ENCODE data around the gene FDXACB1. TPM values are rescaled to one million over a fixed set of nuclear protein-coding genes. Genes with fewer than 3 reads are reported as not detected.
A peak's percentile ranks its signal among the peaks of the same experiment; 100 is the strongest.

Gene FDXACB1
- total RNA-seq, 1 donor from 2014 or later = 1.7 TPM

GRCh38 chr11:111849631-111850030, 29.3 kb downstream of the FDXACB1 start:
- no peak overlapping the region for H3K4me2 ChIP-seq (ENCODE audit: low read length)
- H3K27me3 ChIP-seq (ENCODE audit: insufficient read depth, low read length) = no peaks in the 10 kb centered on the region
- H3K4me1 ChIP-seq (ENCODE audit: insufficient read depth, low read length) = peaks cover 17% of the 10 kb centered on the region
- no peaks in the 10 kb centered on the region for H4K20me1 ChIP-seq (ENCODE audit: insufficient read depth, low read length)
- H3K27ac Mint-ChIP-seq (ENCODE audit: unreplicated experiment) = peak overlapping the region; percentile 4
- H3K9ac ChIP-seq (ENCODE audit: low read length) = no peak overlapping the region
- DNase-seq (ENCODE audit: low read depth) = no peak
- H3K9me3 Mint-ChIP-seq (ENCODE audit: unreplicated experiment) = no peaks in the 10 kb centered on the region
- no peak overlapping the region for H2AFZ ChIP-seq (ENCODE audit: low read depth, low read length)
- peaks cover 8% of the 10 kb centered on the region for H3K36me3 Mint-ChIP-seq (ENCODE audit: low read depth, unreplicated experiment)
- TF ChIP-seq CTCF (IDR thresholded peaks at IDR 0.05; ENCODE audit: insufficient read depth, low read depth, low read length) (no peak), EZH2 (IDR thresholded peaks at IDR 0.05; ENCODE audit: insufficient read depth, low read length) (no peak)
- no peaks in the 10 kb centered on the region for H3K79me2 ChIP-seq (ENCODE audit: insufficient read depth, low read length)
- H3K9me3 ChIP-seq (ENCODE audit: insufficient read depth, low read depth, low read length) = no peaks in the 10 kb centered on the region
- peaks cover 28% of the 10 kb centered on the region for H3K4me1 Mint-ChIP-seq (ENCODE audit: low read depth, unreplicated experiment)
- H3K27ac ChIP-seq (ENCODE audit: low read depth, low read length) = no peak overlapping the region
- peaks cover 10% of the 10 kb centered on the region for H3K36me3 ChIP-seq (ENCODE audit: insufficient read depth, low read length)
- H3K4me3 ChIP-seq (ENCODE audit: insufficient read depth, low read depth, low read length) = no peak overlapping the region
- H3K27me3 Mint-ChIP-seq (ENCODE audit: low read depth, unreplicated experiment) = no peaks in the 10 kb centered on the region
- H3K4me3 Mint-ChIP-seq (ENCODE audit: unreplicated experiment) = no peak overlapping the region
- no peak for FAIRE-seq

- Histone ChIP-seq H3K27me3 (ENCODE audit: insufficient read depth, low read length) (no peaks in the 10 kb centered on the region), H4K20me1 (ENCODE audit: insufficient read depth, low read length) (no peaks in the 10 kb centered on the region), H2AFZ (ENCODE audit: low read depth, low read length) (no peak overlapping the region), H3K36me3 (ENCODE audit: insufficient read depth, low read length) (peaks cover 4% of the 10 kb centered on the region), H3K4me2 (ENCODE audit: low read length) (peak overlapping the region; percentile 53), H3K4me1 (ENCODE audit: insufficient read depth, low read length) (peaks cover 17% of the 10 kb centered on the region), H3K9ac (ENCODE audit: low read length) (peak overlapping the region; percentile 45), H3K4me3 (ENCODE audit: insufficient read depth, low read depth, low read length) (no peak overlapping the region), H3K9me3 (ENCODE audit: insufficient read depth, low read depth, low read length) (no peaks in the 10 kb centered on the region), H3K27ac (ENCODE audit: low read depth, low read length) (peak overlapping the region; percentile 63), H3K79me2 (ENCODE audit: insufficient read depth, low read length) (no peaks in the 10 kb centered on the region)
- Mint-ChIP-seq H3K4me3 (ENCODE audit: unreplicated experiment) (no peak overlapping the region), H3K27ac (ENCODE audit: unreplicated experiment) (peak overlapping the region; percentile 91), H3K27me3 (ENCODE audit: low read depth, unreplicated experiment) (no peaks in the 10 kb centered on the region), H3K4me1 (ENCODE audit: low read depth, unreplicated experiment) (peaks cover 28% of the 10 kb centered on the region), H3K9me3 (ENCODE audit: unreplicated experiment) (no peaks in the 10 kb centered on the region), H3K36me3 (ENCODE audit: low read depth, unreplicated experiment) (peaks cover 8% of the 10 kb centered on the region)
- FAIRE-seq (no peak), DNase-seq (ENCODE audit: low read depth) (peak; percentile 81)
- TF ChIP-seq EZH2 (IDR thresholded peaks at IDR 0.05; ENCODE audit: insufficient read depth, low read length) = no peak
- no peak for TF ChIP-seq CTCF (IDR thresholded peaks at IDR 0.05; ENCODE audit: insufficient read depth, low read depth, low read length)
Measured at GRCh38 chr11:111846636-111847035, 32.3 kb downstream of the FDXACB1 start.

GRCh38 chr11:111846063-111846462, 32.9 kb downstream of the FDXACB1 start:
- Mint-ChIP-seq H3K27me3 (ENCODE audit: low read depth, unreplicated experiment) (no peaks in the 10 kb centered on the region), H3K9me3 (ENCODE audit: unreplicated experiment) (no peaks in the 10 kb centered on the region), H3K36me3 (ENCODE audit: low read depth, unreplicated experiment) (peaks cover 8% of the 10 kb centered on the region), H3K27ac (ENCODE audit: unreplicated experiment) (peak overlapping the region; percentile 91), H3K4me1 (ENCODE audit: low read depth, unreplicated experiment) (peaks cover 32% of the 10 kb centered on the region), H3K4me3 (ENCODE audit: unreplicated experiment) (no peak overlapping the region)
- Histone ChIP-seq H3K79me2 (ENCODE audit: insufficient read depth, low read length) (no peaks in the 10 kb centered on the region), H2AFZ (ENCODE audit: low read depth, low read length) (no peak overlapping the region), H4K20me1 (ENCODE audit: insufficient read depth, low read length) (no peaks in the 10 kb centered on the region), H3K4me2 (ENCODE audit: low read length) (peak overlapping the region; percentile 53), H3K4me1 (ENCODE audit: insufficient read depth, low read length) (peaks cover 17% of the 10 kb centered on the region), H3K27ac (ENCODE audit: low read depth, low read length) (peak overlapping the region; percentile 63), H3K36me3 (ENCODE audit: insufficient read depth, low read length) (peaks cover 4% of the 10 kb centered on the region), H3K27me3 (ENCODE audit: insufficient read depth, low read length) (no peaks in the 10 kb centered on the region), H3K9me3 (ENCODE audit: insufficient read depth, low read depth, low read length) (no peaks in the 10 kb centered on the region), H3K9ac (ENCODE audit: low read length) (peak overlapping the region; percentile 45), H3K4me3 (ENCODE audit: insufficient read depth, low read depth, low read length) (no peak overlapping the region)
- no peak for TF ChIP-seq EZH2 (IDR thresholded peaks at IDR 0.05; ENCODE audit: insufficient read depth, low read length)
- TF ChIP-seq CTCF (IDR thresholded peaks at IDR 0.05; ENCODE audit: insufficient read depth, low read depth, low read length) = no peak
- no peak for FAIRE-seq
- peak; percentile 76 for DNase-seq (ENCODE audit: low read depth)

Measured in astrocyte (in vitro differentiated cells and primary cell).